Keratinocyte (primary cell): ENCODE data around the gene STK32C.

Source experiments
- CTCF ChIP-seq, 3 experiments: IDR thresholded peaks in 1 of 3; conservative IDR thresholded peaks in 1 of 3; optimal IDR thresholded peaks in 1 of 3; 2 replicates in 2 of 3; 3 replicates in 1 of 3; pipeline versions ENCODE3 to v1.5.1; 2011; ENCODE audit warnings: low read length in 3 of 3, mild to moderate bottlenecking in 3 of 3, moderate library complexity in 2 of 3, control low read depth in 1 of 3, inconsistent platforms in 1 of 3; ENCODE audit not compliant: insufficient read depth in 2 of 3; ENCODE audit errors: extremely low read depth in 1 of 3
- EZH2 ChIP-seq: IDR thresholded peaks from one replicate; pipeline ENCODE4 v1.6.1; 2012; ENCODE audit warnings: inconsistent platforms, mild to moderate bottlenecking, low read length, moderate library complexity

- TF ChIP-seq CTCF (optimal IDR thresholded peaks at IDR 0.05 in 1 of 3, IDR thresholded peaks at IDR 0.05 in 1 of 3, conservative IDR thresholded peaks at IDR 0.05 in 1 of 3; ENCODE audit: extremely low read depth in 1 of 3, insufficient read depth in 2 of 3, low read length in 3 of 3), result no peak
- TF ChIP-seq EZH2, result no peak
Observed at GRCh38 chr10:132254841-132255240, 52.9 kb downstream of the STK32C start.
